GM23338 (cell line): Measurements from ENCODE around the gene ZNF691. TPM values are rescaled to one million over a fixed set of nuclear protein-coding genes. Genes with fewer than 3 reads are reported as not detected.
A peak's percentile ranks its signal among the peaks of the same experiment; 100 is the strongest.

ENCODE experiments used
- ATAC-seq: fragments of 200-7000 bp; cut with Tn5 transposase; 3 replicates; pipeline ENCODE4 v1.9.1; 2020
- DNase-seq: peaks from one replicate; pipeline ENCODE4 v3.0.0-alpha.2; 2015; ENCODE audit warnings: low spot score
- H2AFZ ChIP-seq: fragments of 200-600 bp; sonication (generic); 2 replicates; pipeline ENCODE4 v1.8.0; 2016; ENCODE audit warnings: antibody characterized with exemption, mild to moderate bottlenecking, moderate library complexity
- H3F3A ChIP-seq: fragments of 200-600 bp; sonication (generic); replicated peaks from 2 replicates; pipeline ENCODE4 v1.8.0; 2017; ENCODE audit warnings: antibody characterized with exemption, mixed run types, low read depth
- H3K27ac ChIP-seq: fragments of 200-600 bp; sonication (generic); 2 replicates; pipeline ENCODE4 v1.6.1; 2016; ENCODE audit warnings: low read depth
- H3K27me3 ChIP-seq: fragments of 200-600 bp; sonication (generic); 2 replicates; pipeline ENCODE4 v1.8.0; 2016; ENCODE audit warnings: mild to moderate bottlenecking, mixed run types, moderate library complexity; ENCODE audit not compliant: insufficient read depth
- H3K36me3 ChIP-seq: fragments of 200-600 bp; sonication (generic); 2 replicates; pipeline ENCODE4 v1.8.0; 2016; ENCODE audit warnings: mild to moderate bottlenecking; ENCODE audit not compliant: insufficient read depth
- H3K4me1 ChIP-seq: fragments of 200-600 bp; sonication (generic); 2 replicates; pipeline ENCODE4 v1.8.0; 2016; ENCODE audit warnings: mild to moderate bottlenecking, moderate library complexity; ENCODE audit not compliant: insufficient read depth
- H3K4me2 ChIP-seq: fragments of 200-600 bp; sonication (generic); 2 replicates; pipeline ENCODE4 v1.7.1; 2017; ENCODE audit warnings: mixed run types
- H3K4me3 ChIP-seq: fragments of 200-600 bp; sonication (generic); 2 replicates; pipeline ENCODE4 v1.6.1; 2016; ENCODE audit warnings: mixed run types
- H3K79me2 ChIP-seq: fragments of 200-600 bp; sonication (generic); replicated peaks from 2 replicates; pipeline ENCODE4 v1.8.0; 2017; ENCODE audit warnings: mild to moderate bottlenecking; ENCODE audit not compliant: insufficient read depth
- H3K9me2 ChIP-seq: fragments of 200-600 bp; sonication (generic); 2 replicates; pipeline ENCODE4 v1.8.0; 2017; ENCODE audit not compliant: insufficient read depth
- H4K20me1 ChIP-seq: fragments of 200-600 bp; sonication (generic); replicated peaks from 2 replicates; pipeline ENCODE4 v1.8.0; 2017; ENCODE audit warnings: mild to moderate bottlenecking; ENCODE audit not compliant: insufficient read depth
- H3K27ac Mint-ChIP-seq: 2 replicates; pipeline ENCODE4 v1.8.0; 2020; ENCODE audit warnings: inconsistent platforms, mild to moderate bottlenecking, moderate library complexity, mixed read lengths
- H3K27me3 Mint-ChIP-seq: 3 replicates; pipeline ENCODE4 v1.8.0; 2022; ENCODE audit warnings: low read depth, mild to moderate bottlenecking, moderate library complexity, mixed read lengths, inconsistent platforms; ENCODE audit not compliant: insufficient read depth, poor library complexity
- H3K36me3 Mint-ChIP-seq: 3 replicates; pipeline ENCODE4 v1.8.0; 2021; ENCODE audit warnings: low read depth, mild to moderate bottlenecking, inconsistent platforms, moderate library complexity, mixed read lengths
- H3K4me1 Mint-ChIP-seq: 3 replicates; pipeline ENCODE4 v1.8.0; 2020; ENCODE audit warnings: mild to moderate bottlenecking, inconsistent platforms, mixed read lengths
- H3K4me3 Mint-ChIP-seq: 3 replicates; pipeline ENCODE4 v1.8.0; 2021; ENCODE audit warnings: moderate library complexity, mild to moderate bottlenecking, inconsistent platforms, mixed read lengths
- H3K9me3 Mint-ChIP-seq: 3 replicates; pipeline ENCODE4 v1.8.0; 2020; ENCODE audit warnings: moderate library complexity, mild to moderate bottlenecking, inconsistent platforms, mixed read lengths
- CREB1 ChIP-seq: fragments of 250-450 bp; sonication (Bioruptor Pico); IDR thresholded peaks from 2 replicates; pipeline ENCODE4 v1.5.0; 2020; ENCODE audit warnings: low read depth, mild to moderate bottlenecking, moderate library complexity
- CTCF ChIP-seq, 2 experiments: fragments of 200-600 bp in 1 of 2; sonication (generic) in 1 of 2; conservative IDR thresholded peaks; 2 replicates each; pipeline versions ENCODE4 v1.5.1 to v1.6.1; 2016 to 2017; ENCODE audit warnings: antibody characterized with exemption in 2 of 2, low read depth in 2 of 2, mild to moderate bottlenecking in 2 of 2, moderate library complexity in 1 of 2
- JUNB ChIP-seq: IDR thresholded peaks from one replicate; pipeline ENCODE4 v1.6.1; 2016; ENCODE audit warnings: antibody characterized with exemption; ENCODE audit not compliant: unreplicated experiment
- POLR2AphosphoS5 ChIP-seq: IDR thresholded peaks from 2 replicates; pipeline ENCODE4 v1.6.1; 2016; ENCODE audit warnings: antibody characterized with exemption, low read depth
- ZNF114 ChIP-seq: fragments of 250-450 bp; sonication (Bioruptor Pico); IDR thresholded peaks from 2 replicates; pipeline ENCODE4 v1.5.0; 2020; ENCODE audit warnings: mild to moderate bottlenecking, moderate library complexity
- ZNF331 ChIP-seq: fragments of 250-450 bp; sonication (Bioruptor Pico); IDR thresholded peaks from 2 replicates; pipeline ENCODE4 v1.5.0; 2020; ENCODE audit warnings: low read depth, mild to moderate bottlenecking, moderate library complexity
- polyA plus RNA-seq: library from polyadenylated mRNA; unstranded; fragments of >200 nt; fragmentation: Nextera tagmentation; extraction: Ambion mirVana; gene quantifications from 2 replicates; pipeline ENCODE4 v1.2.1, GENCODE V29; 2016
- total RNA-seq: library from RNA; depleted of rRNA; stranded (reverse); fragments of >200 nt; shearing (Covaris generic); gene quantifications from 2 replicates; pipeline ENCODE4 v1.2.3, GENCODE V29; 2014
- TF ChIP-seq, protein P1 (sequence below): IDR thresholded peaks from 2 replicates; pipeline ENCODE4 v1.6.1; 2016; ENCODE audit warnings: antibody characterized with exemption
- TF ChIP-seq, protein P2 (sequence below): IDR thresholded peaks from one replicate; pipeline ENCODE4 v1.6.1; 2018; ENCODE audit warnings: antibody characterized with exemption; ENCODE audit not compliant: unreplicated experiment

ZNF691 gene
- total and polyA plus RNA-seq, 2 experiments from 2014 or later = 21.3 to 27.7 TPM

DNA sequence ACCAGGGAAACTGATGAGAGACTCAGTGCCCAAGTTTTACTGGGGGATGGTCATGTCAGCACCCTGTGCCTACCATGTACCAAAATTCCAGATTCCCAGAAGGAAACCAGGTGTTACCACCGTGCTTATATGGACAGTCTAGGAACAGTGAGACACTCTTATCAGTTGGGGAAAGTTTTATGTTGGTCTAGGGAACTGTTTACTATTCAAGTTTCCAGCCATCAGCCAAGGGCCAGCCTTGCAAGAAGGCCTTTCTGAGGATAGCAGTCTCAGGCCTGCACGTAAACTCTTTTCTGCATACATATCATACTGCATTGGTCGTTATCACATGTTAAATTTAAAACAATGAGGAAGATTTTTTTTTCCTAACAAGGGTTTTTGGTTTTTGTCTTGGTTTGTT lies 49.0 kb upstream of the ZNF691 start:
- TF ChIP-seq ZNF114 (CRISPR knock-in tag) = no peak
- TF ChIP-seq JUNB = no peak
- no peak for TF ChIP-seq POLR2AphosphoS5
- TF ChIP-seq CREB1 (CRISPR knock-in tag) = no peak
- no peak for TF ChIP-seq CTCF (conservative IDR thresholded peaks at IDR 0.05; ENCODE audit: low read depth in 2 of 2)
- TF ChIP-seq, protein P1, sequence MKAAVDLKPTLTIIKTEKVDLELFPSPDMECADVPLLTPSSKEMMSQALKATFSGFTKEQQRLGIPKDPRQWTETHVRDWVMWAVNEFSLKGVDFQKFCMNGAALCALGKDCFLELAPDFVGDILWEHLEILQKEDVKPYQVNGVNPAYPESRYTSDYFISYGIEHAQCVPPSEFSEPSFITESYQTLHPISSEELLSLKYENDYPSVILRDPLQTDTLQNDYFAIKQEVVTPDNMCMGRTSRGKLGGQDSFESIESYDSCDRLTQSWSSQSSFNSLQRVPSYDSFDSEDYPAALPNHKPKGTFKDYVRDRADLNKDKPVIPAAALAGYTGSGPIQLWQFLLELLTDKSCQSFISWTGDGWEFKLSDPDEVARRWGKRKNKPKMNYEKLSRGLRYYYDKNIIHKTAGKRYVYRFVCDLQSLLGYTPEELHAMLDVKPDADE = no peak
- no peak for TF ChIP-seq ZNF331 (CRISPR knock-in tag)
- TF ChIP-seq, protein P2, sequence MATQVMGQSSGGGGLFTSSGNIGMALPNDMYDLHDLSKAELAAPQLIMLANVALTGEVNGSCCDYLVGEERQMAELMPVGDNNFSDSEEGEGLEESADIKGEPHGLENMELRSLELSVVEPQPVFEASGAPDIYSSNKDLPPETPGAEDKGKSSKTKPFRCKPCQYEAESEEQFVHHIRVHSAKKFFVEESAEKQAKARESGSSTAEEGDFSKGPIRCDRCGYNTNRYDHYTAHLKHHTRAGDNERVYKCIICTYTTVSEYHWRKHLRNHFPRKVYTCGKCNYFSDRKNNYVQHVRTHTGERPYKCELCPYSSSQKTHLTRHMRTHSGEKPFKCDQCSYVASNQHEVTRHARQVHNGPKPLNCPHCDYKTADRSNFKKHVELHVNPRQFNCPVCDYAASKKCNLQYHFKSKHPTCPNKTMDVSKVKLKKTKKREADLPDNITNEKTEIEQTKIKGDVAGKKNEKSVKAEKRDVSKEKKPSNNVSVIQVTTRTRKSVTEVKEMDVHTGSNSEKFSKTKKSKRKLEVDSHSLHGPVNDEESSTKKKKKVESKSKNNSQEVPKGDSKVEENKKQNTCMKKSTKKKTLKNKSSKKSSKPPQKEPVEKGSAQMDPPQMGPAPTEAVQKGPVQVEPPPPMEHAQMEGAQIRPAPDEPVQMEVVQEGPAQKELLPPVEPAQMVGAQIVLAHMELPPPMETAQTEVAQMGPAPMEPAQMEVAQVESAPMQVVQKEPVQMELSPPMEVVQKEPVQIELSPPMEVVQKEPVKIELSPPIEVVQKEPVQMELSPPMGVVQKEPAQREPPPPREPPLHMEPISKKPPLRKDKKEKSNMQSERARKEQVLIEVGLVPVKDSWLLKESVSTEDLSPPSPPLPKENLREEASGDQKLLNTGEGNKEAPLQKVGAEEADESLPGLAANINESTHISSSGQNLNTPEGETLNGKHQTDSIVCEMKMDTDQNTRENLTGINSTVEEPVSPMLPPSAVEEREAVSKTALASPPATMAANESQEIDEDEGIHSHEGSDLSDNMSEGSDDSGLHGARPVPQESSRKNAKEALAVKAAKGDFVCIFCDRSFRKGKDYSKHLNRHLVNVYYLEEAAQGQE = no peak
- H3K79me2 ChIP-seq = no peaks in the 10 kb centered on the region
- no peaks in the 10 kb centered on the region for H3K36me3 Mint-ChIP-seq
- no peak overlapping the region for H3K4me3 Mint-ChIP-seq
- H3K27ac ChIP-seq = no peak overlapping the region
- no peaks in the 10 kb centered on the region for H3K27me3 ChIP-seq
- H4K20me1 ChIP-seq = no peaks in the 10 kb centered on the region
- no peaks in the 10 kb centered on the region for H3K9me3 Mint-ChIP-seq
- no peak overlapping the region for H3K27ac Mint-ChIP-seq
- no peaks in the 10 kb centered on the region for H3F3A ChIP-seq
- H3K4me2 ChIP-seq = no peak overlapping the region
- H2AFZ ChIP-seq = no peak overlapping the region
- H3K9me2 ChIP-seq = no peaks in the 10 kb centered on the region
- H3K4me3 ChIP-seq = no peak overlapping the region
- peaks cover 2% of the 10 kb centered on the region for H3K27me3 Mint-ChIP-seq
- H3K36me3 ChIP-seq = no peaks in the 10 kb centered on the region
- no peaks in the 10 kb centered on the region; the same call in 2 of the 3 replicates for H3K4me1 Mint-ChIP-seq
- ATAC-seq (no peak), DNase-seq (no peak)
- no peaks in the 10 kb centered on the region for H3K4me1 ChIP-seq

DNA sequence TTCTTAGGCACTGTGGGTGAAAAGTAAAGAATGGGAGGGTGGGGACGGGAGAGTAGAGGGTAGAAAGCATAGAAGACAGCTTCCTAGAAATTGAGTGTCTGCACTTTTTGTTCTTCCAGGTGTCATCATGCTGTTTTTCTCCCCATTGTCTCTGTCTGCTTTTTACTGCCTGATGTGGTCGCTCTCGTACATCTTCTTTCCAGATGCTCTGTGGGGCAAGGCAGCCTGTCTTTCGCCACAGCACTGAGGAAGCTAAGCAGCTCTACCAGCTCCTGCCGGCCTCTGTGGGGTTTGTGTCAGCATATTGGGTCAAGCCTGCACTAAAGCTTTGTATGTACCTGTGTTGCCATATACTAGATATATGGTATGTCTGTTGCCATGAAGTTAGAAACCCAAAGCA lies 48.4 kb upstream of the ZNF691 start:
- Histone ChIP-seq H4K20me1 (no peaks in the 10 kb centered on the region), H3K79me2 (no peaks in the 10 kb centered on the region), H3K9me2 (no peaks in the 10 kb centered on the region), H3K27ac (no peak overlapping the region), H3K27me3 (no peaks in the 10 kb centered on the region), H3F3A (no peaks in the 10 kb centered on the region), H3K4me2 (no peak overlapping the region), H3K4me3 (no peak overlapping the region), H3K36me3 (no peaks in the 10 kb centered on the region), H2AFZ (no peak overlapping the region), H3K4me1 (no peaks in the 10 kb centered on the region)
- Mint-ChIP-seq H3K27ac (no peak overlapping the region), H3K4me1 (no peaks in the 10 kb centered on the region; the same call in 2 of the 3 replicates), H3K9me3 (no peaks in the 10 kb centered on the region), H3K4me3 (no peak overlapping the region), H3K36me3 (no peaks in the 10 kb centered on the region), H3K27me3 (peaks cover 2% of the 10 kb centered on the region)
- peak in 1 of 2 experiments; percentile 13; a peak in 1 of 4 replicates for TF ChIP-seq CTCF (conservative IDR thresholded peaks at IDR 0.05; ENCODE audit: low read depth in 2 of 2)
- TF ChIP-seq POLR2AphosphoS5 = no peak
- ATAC-seq = peak; percentile 53
- no peak for DNase-seq
